Activated CD8-positive, alpha-beta T cell treated with anti-CD3 and anti-CD28 coated beads for 36 hours (primary cell): ENCODE measurements around the gene DNAAF9. TPM values are rescaled to one million over a fixed set of nuclear protein-coding genes. Genes with fewer than 3 reads are reported as not detected.
"Not testable (repeated sequence)": the region's sequence is repeated elsewhere in the genome, so short reads cannot be mapped to it uniquely, and the experiment has no call there.

Source experiments
- ATAC-seq: fragments of 200-7000 bp; cut with Tn5 transposase; one replicate; pipeline ENCODE4 v1.10.0; 2021; ENCODE audit warnings: mild to moderate bottlenecking, moderate library complexity
- CTCF ChIA-PET: fragments of 350-600 bp; sonication (Branson Sonifier 250); formaldehyde crosslinking; loops from one replicate; lab custom pipeline; 2021; ENCODE audit warnings: antibody characterized with exemption; lab: Charles Lee
- POLR2A ChIA-PET: fragments of 350-600 bp; sonication (Branson Sonifier 250); formaldehyde crosslinking; loops from one replicate; lab custom pipeline; 2021; ENCODE audit warnings: antibody characterized with exemption; lab: Charles Lee
- DNase-seq: peaks from one replicate; pipeline ENCODE4 v3.0.0-alpha.2; 2020
- H3K27ac Mint-ChIP-seq: one replicate; pipeline ENCODE4 v1.8.0; 2021; ENCODE audit warnings: mild to moderate bottlenecking, mixed read lengths
- H3K27me3 Mint-ChIP-seq: one replicate; pipeline ENCODE4 v1.8.0; 2021; ENCODE audit warnings: mixed read lengths
- H3K36me3 Mint-ChIP-seq: one replicate; pipeline ENCODE4 v1.8.0; 2021; ENCODE audit warnings: low read depth, mixed read lengths
- H3K4me1 Mint-ChIP-seq: one replicate; pipeline ENCODE4 v1.8.0; 2021; ENCODE audit warnings: low read depth, mixed read lengths
- H3K4me3 Mint-ChIP-seq: one replicate; pipeline ENCODE4 v1.8.0; 2021; ENCODE audit warnings: mild to moderate bottlenecking, moderate library complexity, mixed read lengths
- H3K9me3 Mint-ChIP-seq: one replicate; pipeline ENCODE4 v1.8.0; 2021; ENCODE audit warnings: mixed read lengths
- intact Hi-C: fragments of 100-400 bp; cut with micrococcal nuclease; formaldehyde crosslinking; loops from one replicate; pipeline ENCODE4 v1.10.0; 2022
- total RNA-seq, 2 experiments: library from RNA; stranded (reverse); gene quantifications; one replicate each; pipeline ENCODE4 v1.2.3, GENCODE V29; 2021
- TF ChIP-seq, protein P1 (sequence below): fragments of 200-600 bp; IDR thresholded peaks from one replicate; pipeline ENCODE4 v1.8.0; 2022; ENCODE audit warnings: antibody characterized with exemption, mild to moderate bottlenecking

DNAAF9 gene
- total RNA-seq, 2 experiments from 2014 or later, result 1.4 to 1.7 TPM

- CTCF ChIA-PET, result interaction anchor here (1.3 to 2.0 kb wide), 2 partner anchors 10 to 16 kb away, joined by 3 to 7 read pairs; no protein-coding TSS in a partner anchor
- intact Hi-C loops, result no loop called here
Measured at GRCh38 chr20:3423126-3423525, 15.7 kb upstream of the DNAAF9 start.

DNA sequence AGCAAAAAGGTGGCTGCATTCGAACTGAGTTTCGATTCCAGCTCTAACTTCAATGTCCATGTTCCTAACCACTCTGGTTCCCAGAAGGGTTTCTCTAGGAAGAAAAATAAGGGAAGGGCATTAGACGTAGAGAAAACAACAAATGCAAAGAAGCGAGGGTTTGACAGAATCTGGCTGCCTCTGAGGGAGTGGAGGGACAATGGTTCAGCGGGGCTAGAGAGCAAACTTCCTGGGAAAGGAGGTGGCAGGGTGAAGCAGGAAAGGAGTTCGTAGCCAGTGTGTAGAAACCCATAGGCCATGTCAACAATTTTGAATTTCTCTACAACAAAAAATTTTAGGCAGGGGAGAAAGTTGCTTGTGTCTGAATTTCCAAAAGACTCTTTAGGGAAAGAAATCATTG is 14.5 kb upstream of the DNAAF9 start:
- H3K27ac Mint-ChIP-seq, result no peak overlapping the region
- H3K27me3 Mint-ChIP-seq, result peaks cover 6% of the 10 kb centered on the region
- intact Hi-C loops, result no loop called here
- peaks cover 9% of the 10 kb centered on the region for H3K4me1 Mint-ChIP-seq
- H3K36me3 Mint-ChIP-seq, result no peaks in the 10 kb centered on the region
- H3K4me3 Mint-ChIP-seq, result no peak overlapping the region
- TF ChIP-seq, protein P1, sequence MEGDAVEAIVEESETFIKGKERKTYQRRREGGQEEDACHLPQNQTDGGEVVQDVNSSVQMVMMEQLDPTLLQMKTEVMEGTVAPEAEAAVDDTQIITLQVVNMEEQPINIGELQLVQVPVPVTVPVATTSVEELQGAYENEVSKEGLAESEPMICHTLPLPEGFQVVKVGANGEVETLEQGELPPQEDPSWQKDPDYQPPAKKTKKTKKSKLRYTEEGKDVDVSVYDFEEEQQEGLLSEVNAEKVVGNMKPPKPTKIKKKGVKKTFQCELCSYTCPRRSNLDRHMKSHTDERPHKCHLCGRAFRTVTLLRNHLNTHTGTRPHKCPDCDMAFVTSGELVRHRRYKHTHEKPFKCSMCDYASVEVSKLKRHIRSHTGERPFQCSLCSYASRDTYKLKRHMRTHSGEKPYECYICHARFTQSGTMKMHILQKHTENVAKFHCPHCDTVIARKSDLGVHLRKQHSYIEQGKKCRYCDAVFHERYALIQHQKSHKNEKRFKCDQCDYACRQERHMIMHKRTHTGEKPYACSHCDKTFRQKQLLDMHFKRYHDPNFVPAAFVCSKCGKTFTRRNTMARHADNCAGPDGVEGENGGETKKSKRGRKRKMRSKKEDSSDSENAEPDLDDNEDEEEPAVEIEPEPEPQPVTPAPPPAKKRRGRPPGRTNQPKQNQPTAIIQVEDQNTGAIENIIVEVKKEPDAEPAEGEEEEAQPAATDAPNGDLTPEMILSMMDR, result no peak
- CTCF ChIA-PET, result no interaction called here
- POLR2A ChIA-PET, result interaction anchor here (1.7 kb wide), 1 partner anchor 21 kb away, joined by 3 read pairs; no protein-coding TSS in a partner anchor
- no peaks in the 10 kb centered on the region for H3K9me3 Mint-ChIP-seq
- no peak for ATAC-seq
- no peak for DNase-seq

More at GRCh38 chr20:3423126-3423525, 15.7 kb upstream of the DNAAF9 start:
- H3K4me3 Mint-ChIP-seq, result no peak overlapping the region
- no peaks in the 10 kb centered on the region for H3K36me3 Mint-ChIP-seq
- POLR2A ChIA-PET, result no interaction called here
- H3K27ac Mint-ChIP-seq, result no peak overlapping the region
- ATAC-seq (no peak), DNase-seq (no peak)
- H3K9me3 Mint-ChIP-seq, result no peaks in the 10 kb centered on the region
- H3K4me1 Mint-ChIP-seq, result peaks cover 9% of the 10 kb centered on the region
- H3K27me3 Mint-ChIP-seq, result peaks cover 6% of the 10 kb centered on the region
- TF ChIP-seq, protein P1, result no peak

- Mint-ChIP-seq H3K9me3 (no peaks in the 10 kb centered on the region), H3K4me3 (no peak overlapping the region), H3K27ac (peak overlapping the region; percentile 86), H3K4me1 (peaks cover 9% of the 10 kb centered on the region), H3K27me3 (peaks cover 6% of the 10 kb centered on the region), H3K36me3 (no peaks in the 10 kb centered on the region)
- TF ChIP-seq, protein P1, result no peak
- ChIA-PET POLR2A (interaction anchor here (1.7 kb wide), 1 partner anchor 12 kb away, joined by 5 read pairs; no protein-coding TSS in a partner anchor), CTCF (interaction anchor here (1.2 to 1.8 kb wide), 2 partner anchors 12 to 14 kb away, joined by 4 read pairs; no protein-coding TSS in a partner anchor)
- DNase-seq (peak; percentile 80), ATAC-seq (peak; percentile 100)
- intact Hi-C loops, result no loop called here
Measured at GRCh38 chr20:3420211-3420707, 12.8 kb upstream of the DNAAF9 start.

DNA sequence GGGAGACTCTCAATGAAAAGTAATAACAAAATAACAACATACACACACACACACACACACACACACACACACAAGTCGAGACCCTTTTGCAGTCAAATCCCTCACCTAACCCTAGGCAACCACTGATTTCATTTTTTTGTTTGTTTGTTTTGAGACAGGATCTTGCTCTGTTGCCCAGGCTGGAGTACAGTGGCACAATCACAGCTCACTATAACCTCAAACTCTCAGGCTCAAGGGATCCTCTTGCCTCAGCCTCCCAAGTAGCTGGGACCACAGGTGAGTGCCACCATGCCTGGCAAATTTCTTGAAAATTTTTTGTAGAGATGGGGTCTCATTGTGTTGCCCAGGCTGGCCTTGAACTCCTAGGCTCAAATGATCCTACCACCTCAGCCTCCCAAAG is 10.7 kb upstream of the DNAAF9 start:
- H3K4me1 Mint-ChIP-seq, intact Hi-C loops, DNase-seq, H3K36me3 Mint-ChIP-seq, POLR2A ChIA-PET, H3K27ac Mint-ChIP-seq, H3K4me3 Mint-ChIP-seq, H3K27me3 Mint-ChIP-seq, H3K9me3 Mint-ChIP-seq, ATAC-seq: not testable (repeated sequence)
- CTCF ChIA-PET, result interaction anchor here (0.7 kb wide), 1 partner anchor 73 kb away, joined by 3 read pairs; no protein-coding TSS in a partner anchor

GRCh38 chr20:3414122-3414521 is 6.7 kb upstream of the DNAAF9 start:
- no peaks in the 10 kb centered on the region for H3K27me3 Mint-ChIP-seq
- no peaks in the 10 kb centered on the region for H3K9me3 Mint-ChIP-seq
- TF ChIP-seq, protein P1, result no peak
- H3K27ac Mint-ChIP-seq, result no peak overlapping the region
- intact Hi-C loops, result no loop called here
- ATAC-seq (no peak), DNase-seq (no peak)
- H3K36me3 Mint-ChIP-seq, result no peaks in the 10 kb centered on the region
- POLR2A ChIA-PET, result no interaction called here
- CTCF ChIA-PET, result no interaction called here
- H3K4me3 Mint-ChIP-seq, result no peak overlapping the region
- H3K4me1 Mint-ChIP-seq, result no peaks in the 10 kb centered on the region
